K562 (cell line): ENCODE measurements around the gene ZNF778. TPM values are rescaled to one million over a fixed set of nuclear protein-coding genes. Genes with fewer than 3 reads are reported as not detected.

Experiments used
- BRD9 ChIP-seq: fragments of 450-650 bp; IDR thresholded peaks from 2 replicates; pipeline ENCODE4 v1.6.1; 2018; ENCODE audit warnings: low read depth; ENCODE audit not compliant: partially characterized antibody
- CTCF ChIP-seq, 3 experiments: IDR thresholded peaks in 2 of 3; conservative IDR thresholded peaks in 1 of 3; 2 replicates each; pipeline ENCODE4 v1.5.1; 2011 to 2012; ENCODE audit warnings: low read length in 3 of 3, mild to moderate bottlenecking in 3 of 3, control low read depth in 2 of 3, improper control_type of control experiment in 1 of 3, inconsistent platforms in 1 of 3, low read depth in 1 of 3, mixed read lengths in 1 of 3, moderate library complexity in 1 of 3; ENCODE audit not compliant: insufficient read depth in 2 of 3
- RBM25 ChIP-seq: fragments of 200-400 bp; formaldehyde crosslinking; IDR thresholded peaks from 2 replicates; pipeline ENCODE4 v1.6.1; 2018; ENCODE audit warnings: low read length, low read depth, moderate library complexity; ENCODE audit not compliant: severe bottlenecking
- RCOR1 ChIP-seq, 2 experiments: IDR thresholded peaks; 2 replicates each; pipeline ENCODE4 v1.6.1; 2012; ENCODE audit warnings: low read depth in 2 of 2, low read length in 2 of 2, borderline replicate concordance in 1 of 2, improper control_type of control experiment in 1 of 2
- RNF2 ChIP-seq: sonication (generic); IDR thresholded peaks from 2 replicates; pipeline ENCODE4 v1.6.1; 2016
- ZNF347 ChIP-seq: fragments of 450-650 bp; formaldehyde crosslinking; IDR thresholded peaks from 2 replicates; pipeline ENCODE4 v1.4.0; 2020; ENCODE audit warnings: low read depth, mild to moderate bottlenecking, moderate library complexity
- polyA plus RNA-seq, 8 experiments: library from polyadenylated mRNA; depleted of rRNA in 4 of 8; stranded (reverse) in 5 of 8; unstranded in 3 of 8; fragments of >200 nt; fragmentation: Nextera tagmentation in 2 of 8; fragmentation: Illumina TruSeq in 1 of 8; extraction: Ambion mirVana in 2 of 8; extraction: Trizol in 1 of 8; gene quantifications; 2 replicates each; pipeline versions ENCODE4 v1.2.1 to v1.2.3, GENCODE V29; 2011 to 2014; ENCODE audit warnings: inconsistent platforms in 1 of 8, missing spikeins in 1 of 8
- total RNA-seq, 7 experiments: library from RNA; depleted of rRNA in 6 of 7; stranded (reverse); fragments of >200 nt in 6 of 7; fragmentation: Illumina TruSeq in 2 of 7; extraction: Trizol in 2 of 7; gene quantifications; 2 replicates each; pipeline versions ENCODE4 v1.2.1 to v1.2.3, GENCODE V29; 2011 to 2021; ENCODE audit warnings: low replicate concordance in 1 of 7
- TF ChIP-seq, protein P1 (sequence below): fragments of 450-650 bp; IDR thresholded peaks from 2 replicates; pipeline ENCODE4 v1.6.1; 2016
- TF ChIP-seq, protein P2 (sequence below): fragments of 150-350 bp; conservative IDR thresholded peaks from 2 replicates; pipeline ENCODE4 v1.6.1; 2014; ENCODE audit warnings: low read length
- TF ChIP-seq, protein P3 (sequence below): fragments of 450-650 bp; IDR thresholded peaks from 2 replicates; pipeline ENCODE4 v1.6.1; 2017; ENCODE audit warnings: mild to moderate bottlenecking, moderate library complexity

Gene ZNF778
- total and polyA plus RNA-seq, 9 of the 15 experiments (the other 6 are each of a cell fraction or from before 2014, with no cell fraction given), result 0.70 to 60.6 (median 7.5) TPM

GRCh38 chr16:89171216-89172170 is 46.0 kb upstream of the ZNF778 start, which contains the start of gene CDH15 (continued):
- TF ChIP-seq, protein P1, sequence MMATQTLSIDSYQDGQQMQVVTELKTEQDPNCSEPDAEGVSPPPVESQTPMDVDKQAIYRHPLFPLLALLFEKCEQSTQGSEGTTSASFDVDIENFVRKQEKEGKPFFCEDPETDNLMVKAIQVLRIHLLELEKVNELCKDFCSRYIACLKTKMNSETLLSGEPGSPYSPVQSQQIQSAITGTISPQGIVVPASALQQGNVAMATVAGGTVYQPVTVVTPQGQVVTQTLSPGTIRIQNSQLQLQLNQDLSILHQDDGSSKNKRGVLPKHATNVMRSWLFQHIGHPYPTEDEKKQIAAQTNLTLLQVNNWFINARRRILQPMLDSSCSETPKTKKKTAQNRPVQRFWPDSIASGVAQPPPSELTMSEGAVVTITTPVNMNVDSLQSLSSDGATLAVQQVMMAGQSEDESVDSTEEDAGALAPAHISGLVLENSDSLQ, result peak; percentile 99
- TF ChIP-seq BRD9 (no peak), RNF2 (no peak), CTCF (IDR thresholded peaks at IDR 0.05 in 2 of 3, conservative IDR thresholded peaks at IDR 0.05 in 1 of 3; ENCODE audit: insufficient read depth in 2 of 3, low read depth in 1 of 3, low read length in 3 of 3) (0 out of 6 replicates have a peak, but pooled peaks of 1 of the 3 experiments have one; percentile 1), RCOR1 (IDR thresholded peaks at IDR 0.05; ENCODE audit: borderline replicate concordance in 1 of 2, low read depth in 2 of 2, low read length in 2 of 2) (no peak), ZNF347 (CRISPR knock-in tag) (no peak), RBM25 (no peak)
- TF ChIP-seq, protein P2, sequence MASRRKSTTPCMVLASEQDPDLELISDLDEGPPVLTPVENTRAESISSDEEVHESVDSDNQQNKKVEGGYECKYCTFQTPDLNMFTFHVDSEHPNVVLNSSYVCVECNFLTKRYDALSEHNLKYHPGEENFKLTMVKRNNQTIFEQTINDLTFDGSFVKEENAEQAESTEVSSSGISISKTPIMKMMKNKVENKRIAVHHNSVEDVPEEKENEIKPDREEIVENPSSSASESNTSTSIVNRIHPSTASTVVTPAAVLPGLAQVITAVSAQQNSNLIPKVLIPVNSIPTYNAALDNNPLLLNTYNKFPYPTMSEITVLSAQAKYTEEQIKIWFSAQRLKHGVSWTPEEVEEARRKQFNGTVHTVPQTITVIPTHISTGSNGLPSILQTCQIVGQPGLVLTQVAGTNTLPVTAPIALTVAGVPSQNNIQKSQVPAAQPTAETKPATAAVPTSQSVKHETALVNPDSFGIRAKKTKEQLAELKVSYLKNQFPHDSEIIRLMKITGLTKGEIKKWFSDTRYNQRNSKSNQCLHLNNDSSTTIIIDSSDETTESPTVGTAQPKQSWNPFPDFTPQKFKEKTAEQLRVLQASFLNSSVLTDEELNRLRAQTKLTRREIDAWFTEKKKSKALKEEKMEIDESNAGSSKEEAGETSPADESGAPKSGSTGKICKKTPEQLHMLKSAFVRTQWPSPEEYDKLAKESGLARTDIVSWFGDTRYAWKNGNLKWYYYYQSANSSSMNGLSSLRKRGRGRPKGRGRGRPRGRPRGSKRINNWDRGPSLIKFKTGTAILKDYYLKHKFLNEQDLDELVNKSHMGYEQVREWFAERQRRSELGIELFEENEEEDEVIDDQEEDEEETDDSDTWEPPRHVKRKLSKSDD, result no peak
- TF ChIP-seq, protein P3, sequence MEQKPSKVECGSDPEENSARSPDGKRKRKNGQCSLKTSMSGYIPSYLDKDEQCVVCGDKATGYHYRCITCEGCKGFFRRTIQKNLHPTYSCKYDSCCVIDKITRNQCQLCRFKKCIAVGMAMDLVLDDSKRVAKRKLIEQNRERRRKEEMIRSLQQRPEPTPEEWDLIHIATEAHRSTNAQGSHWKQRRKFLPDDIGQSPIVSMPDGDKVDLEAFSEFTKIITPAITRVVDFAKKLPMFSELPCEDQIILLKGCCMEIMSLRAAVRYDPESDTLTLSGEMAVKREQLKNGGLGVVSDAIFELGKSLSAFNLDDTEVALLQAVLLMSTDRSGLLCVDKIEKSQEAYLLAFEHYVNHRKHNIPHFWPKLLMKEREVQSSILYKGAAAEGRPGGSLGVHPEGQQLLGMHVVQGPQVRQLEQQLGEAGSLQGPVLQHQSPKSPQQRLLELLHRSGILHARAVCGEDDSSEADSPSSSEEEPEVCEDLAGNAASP, result no peak
